A673 (cell line): Measurements from ENCODE around the gene TMEM30A.

Source experiments
- CTCF ChIP-seq: fragments of 300-800, 200-600 bp; sonication (generic); conservative IDR thresholded peaks from 2 replicates; pipeline ENCODE4 v1.5.1; 2017; ENCODE audit warnings: low read depth, mild to moderate bottlenecking, antibody characterized with exemption, low read length, moderate library complexity, mixed read lengths
- EZH2 ChIP-seq: fragments of 200-600 bp; sonication (generic); IDR thresholded peaks from 2 replicates; pipeline ENCODE4 v1.6.1; 2017; ENCODE audit warnings: borderline replicate concordance, low read depth, mild to moderate bottlenecking, mixed read lengths, antibody characterized with exemption, low read length; ENCODE audit not compliant: poor library complexity, severe bottlenecking

GRCh38 chr6:75204959-75205775 is 79.4 kb downstream of the TMEM30A start:
- TF ChIP-seq CTCF (no peak), EZH2 (no peak)
